Thyroid gland (tissue), 4 donors: Measurements from ENCODE around the gene ATP7B. TPM values are rescaled to one million over a fixed set of nuclear protein-coding genes. Genes with fewer than 3 reads are reported as not detected.

ENCODE experiments used
- DNase-seq, 2 donors: peaks; one replicate each; pipeline ENCODE4 v3.0.0-alpha.2; 2019
- H3K27ac ChIP-seq, 3 donors: fragments of 200-600 bp; sonication (generic); 1 replicate in 2 of 3; 2 replicates in 1 of 3; pipeline ENCODE4 v1.5.1; 2016 to 2019; ENCODE audit warnings: mild to moderate bottlenecking in 1 of 3, moderate library complexity in 1 of 3
- H3K27me3 ChIP-seq: fragments of 200-600 bp; sonication (generic); one replicate; pipeline ENCODE4 v1.5.1; 2019
- H3K36me3 ChIP-seq, 2 donors: fragments of 200-600 bp; sonication (generic); one replicate each; pipeline ENCODE4 v1.5.1; 2016 to 2019
- H3K4me1 ChIP-seq, 2 donors: fragments of 200-600 bp; sonication (generic); one replicate each; pipeline ENCODE4 v1.5.1; 2017 to 2019
- H3K4me3 ChIP-seq, 3 donors: fragments of 200-600 bp; sonication (generic); replicated peaks in 1 of 3; 1 replicate in 2 of 3; 2 replicates in 1 of 3; pipeline ENCODE4 v1.5.1; 2016; ENCODE audit warnings: mild to moderate bottlenecking in 1 of 3
- H3K9me3 ChIP-seq: fragments of 200-600 bp; sonication (generic); one replicate; pipeline ENCODE4 v1.5.1; 2017
- POLR2A ChIP-seq, 2 donors: fragments of 450-650 bp; IDR thresholded peaks; one replicate each; pipeline ENCODE4 v1.6.1; 2017; ENCODE audit warnings: antibody characterized with exemption in 2 of 2, mild to moderate bottlenecking in 2 of 2, moderate library complexity in 1 of 2
- WGBS, 2 donors: methylation state at CpG; one replicate each; pipeline ENCODE4 v1.1.5; 2017; 5-methylcytosine and 5-hydroxymethylcytosine counted together
- intact Hi-C: fragments of 100-400 bp; cut with DNase I; formaldehyde crosslinking; loops from one replicate; pipeline ENCODE4 v1.15.1; 2023
- total RNA-seq, 4 donors: library from RNA; depleted of rRNA; stranded (reverse); fragments of >200 nt; gene quantifications; one replicate each; pipeline ENCODE4 v1.2.3, GENCODE V29; 2016
- TF ChIP-seq, protein P1 (sequence below), 6 experiments: fragments of 200-600 bp in 3 of 6; fragments of 450-650 bp in 3 of 6; sonication (generic) in 3 of 6; IDR thresholded peaks; one replicate each; pipeline ENCODE4 v1.5.1; 2016 to 2019; ENCODE audit warnings: antibody characterized with exemption in 6 of 6, mild to moderate bottlenecking in 2 of 6, inconsistent platforms in 1 of 6, moderate library complexity in 1 of 6

The ATP7B gene
- total RNA-seq, 4 donors from 2014 or later: 3.8 to 10.1 (median 5.6) TPM

DNA sequence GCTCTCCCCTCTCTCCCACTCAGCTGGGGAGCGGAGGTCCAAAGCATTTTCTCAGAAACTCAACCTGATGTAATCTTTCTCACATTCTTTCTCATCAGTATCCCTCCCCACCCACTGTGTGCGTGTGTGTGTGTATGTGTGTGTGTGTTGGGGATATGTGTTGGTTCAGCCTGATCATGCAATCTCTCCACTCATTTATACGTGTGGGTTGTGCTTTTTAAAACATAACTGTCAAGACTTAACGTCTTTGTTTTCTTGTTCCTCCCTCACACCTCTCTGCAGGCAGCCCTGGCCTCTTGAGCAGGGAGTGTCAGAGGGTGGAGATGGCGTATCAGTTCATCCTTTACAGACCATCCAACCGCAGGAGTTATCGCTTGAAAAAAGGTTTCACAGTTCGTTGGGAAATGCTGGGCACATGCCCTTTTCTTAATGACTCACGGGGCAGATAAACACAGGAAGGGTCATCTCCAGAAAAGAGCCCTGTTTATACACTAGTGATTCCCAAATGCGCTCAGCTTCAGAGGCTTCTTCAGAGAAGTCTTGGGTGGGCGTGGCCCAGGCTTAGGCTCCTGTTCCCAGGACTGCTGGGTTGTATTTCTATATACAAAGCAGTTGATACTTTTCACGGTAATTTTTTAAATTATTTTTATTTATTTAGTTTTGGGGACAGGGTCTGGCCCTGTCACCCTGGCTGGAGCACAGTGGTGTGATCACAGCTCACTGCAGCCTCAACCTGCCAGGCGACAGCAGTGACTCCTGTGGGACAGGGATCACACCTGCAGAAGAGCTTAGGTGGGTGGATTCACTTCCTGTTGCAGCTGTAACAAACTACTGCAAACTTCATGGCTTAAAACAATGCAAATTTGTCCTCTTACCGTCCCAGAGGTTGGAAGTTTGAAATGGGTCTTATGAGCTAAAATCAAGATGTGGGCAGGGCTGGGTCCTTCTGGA, 89.2 kb downstream of the ATP7B start:
- Histone ChIP-seq H3K4me3 (no peak overlapping the region), H3K27me3 (no peaks in the 10 kb centered on the region), H3K36me3 (no peaks in the 10 kb centered on the region), H3K4me1 (no peaks in the 10 kb centered on the region), H3K27ac (no peak overlapping the region), H3K9me3 (no peaks in the 10 kb centered on the region)
- WGBS, 2 donors: 78 to 80% methylated on average over 14 of the region's 14 CpGs
- TF ChIP-seq, protein P1, sequence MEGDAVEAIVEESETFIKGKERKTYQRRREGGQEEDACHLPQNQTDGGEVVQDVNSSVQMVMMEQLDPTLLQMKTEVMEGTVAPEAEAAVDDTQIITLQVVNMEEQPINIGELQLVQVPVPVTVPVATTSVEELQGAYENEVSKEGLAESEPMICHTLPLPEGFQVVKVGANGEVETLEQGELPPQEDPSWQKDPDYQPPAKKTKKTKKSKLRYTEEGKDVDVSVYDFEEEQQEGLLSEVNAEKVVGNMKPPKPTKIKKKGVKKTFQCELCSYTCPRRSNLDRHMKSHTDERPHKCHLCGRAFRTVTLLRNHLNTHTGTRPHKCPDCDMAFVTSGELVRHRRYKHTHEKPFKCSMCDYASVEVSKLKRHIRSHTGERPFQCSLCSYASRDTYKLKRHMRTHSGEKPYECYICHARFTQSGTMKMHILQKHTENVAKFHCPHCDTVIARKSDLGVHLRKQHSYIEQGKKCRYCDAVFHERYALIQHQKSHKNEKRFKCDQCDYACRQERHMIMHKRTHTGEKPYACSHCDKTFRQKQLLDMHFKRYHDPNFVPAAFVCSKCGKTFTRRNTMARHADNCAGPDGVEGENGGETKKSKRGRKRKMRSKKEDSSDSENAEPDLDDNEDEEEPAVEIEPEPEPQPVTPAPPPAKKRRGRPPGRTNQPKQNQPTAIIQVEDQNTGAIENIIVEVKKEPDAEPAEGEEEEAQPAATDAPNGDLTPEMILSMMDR (IDR thresholded peaks at IDR 0.05): no peak
- TF ChIP-seq POLR2A (IDR thresholded peaks at IDR 0.05): no peak
- intact Hi-C loops: no loop called here
- DNase-seq: no peak

DNA sequence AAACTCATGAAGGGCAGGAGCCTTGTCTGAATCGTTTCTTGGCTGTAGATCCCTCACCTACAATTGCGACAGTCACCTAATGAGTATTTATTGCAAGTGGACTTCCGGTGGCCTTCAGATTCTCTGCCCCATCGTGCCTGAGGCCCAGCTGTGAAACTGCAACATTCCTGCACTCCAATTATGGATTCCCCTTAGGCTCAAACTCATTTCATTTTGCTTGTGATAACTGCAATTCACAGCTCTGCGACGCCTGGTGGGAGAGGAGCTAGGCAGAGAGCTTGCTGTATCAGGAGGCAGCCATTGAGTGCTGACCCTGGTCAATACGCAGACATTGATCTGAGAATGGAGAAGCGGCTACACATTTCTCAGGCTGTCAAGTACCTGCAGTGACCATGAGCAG, 90.5 kb downstream of the ATP7B start:
- no peak overlapping the region for H3K4me3 ChIP-seq
- DNase-seq: no peak
- H3K9me3 ChIP-seq: no peaks in the 10 kb centered on the region
- H3K4me1 ChIP-seq: no peaks in the 10 kb centered on the region
- no peaks in the 10 kb centered on the region for H3K27me3 ChIP-seq
- no peak overlapping the region for H3K27ac ChIP-seq
- H3K36me3 ChIP-seq: no peaks in the 10 kb centered on the region
- intact Hi-C loops: no loop called here
- 81 to 83% methylated on average over 8 of the region's 8 CpGs for whole genome bisulfite sequencing, 2 donors
- TF ChIP-seq POLR2A (IDR thresholded peaks at IDR 0.05): no peak
- TF ChIP-seq, protein P1 (IDR thresholded peaks at IDR 0.05): no peak

DNA sequence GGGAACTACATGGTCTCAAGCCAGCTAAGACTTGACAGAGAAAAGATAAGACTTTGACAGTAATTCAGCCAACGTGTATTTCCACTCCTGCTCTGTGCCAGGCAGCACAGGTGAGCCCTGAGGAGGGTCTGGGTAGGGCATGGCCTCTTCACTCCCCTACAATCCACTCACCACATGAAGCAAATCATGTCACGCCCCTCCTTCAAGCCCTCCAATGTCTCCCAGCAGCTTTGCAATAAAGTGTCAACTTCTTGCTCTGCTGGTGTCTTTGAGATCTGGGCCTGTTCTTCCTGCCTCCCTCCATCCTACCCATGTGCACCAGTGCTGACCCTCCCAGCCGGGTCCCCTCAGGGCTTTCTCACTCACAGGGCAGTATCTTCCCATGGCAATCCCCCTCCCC, 91.0 kb downstream of the ATP7B start:
- 59 to 70% methylated on average over 3 of the region's 3 CpGs for WGBS, 2 donors
- TF ChIP-seq, protein P1 (IDR thresholded peaks at IDR 0.05): no peak
- no peak for TF ChIP-seq POLR2A (IDR thresholded peaks at IDR 0.05)
- no peaks in the 10 kb centered on the region for H3K27me3 ChIP-seq
- H3K9me3 ChIP-seq: no peaks in the 10 kb centered on the region
- no peak overlapping the region for H3K27ac ChIP-seq
- no peaks in the 10 kb centered on the region for H3K4me1 ChIP-seq
- intact Hi-C loops: no loop called here
- no peaks in the 10 kb centered on the region for H3K36me3 ChIP-seq
- H3K4me3 ChIP-seq: no peak overlapping the region
- no peak for DNase-seq

DNA sequence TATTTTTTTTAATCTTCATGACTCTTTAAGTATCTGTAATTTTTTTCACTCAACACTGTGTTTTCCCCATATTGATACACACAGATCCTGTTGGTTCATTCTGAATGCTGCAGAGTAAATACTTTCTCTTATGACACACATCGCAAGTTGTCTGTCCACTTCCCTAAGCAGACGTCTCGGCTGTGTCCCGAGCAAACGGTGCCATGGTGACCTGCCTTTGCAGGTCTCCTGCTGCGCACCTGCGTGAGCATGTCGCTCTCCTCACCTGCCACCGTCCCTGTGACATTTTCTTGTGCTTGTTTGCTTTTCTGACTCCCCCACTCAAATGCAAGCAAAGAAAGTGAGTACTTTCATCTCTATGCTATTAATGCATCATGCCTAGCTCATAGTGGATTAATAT, 91.7 kb downstream of the ATP7B start:
- TF ChIP-seq, protein P1 (IDR thresholded peaks at IDR 0.05): no peak
- TF ChIP-seq POLR2A (IDR thresholded peaks at IDR 0.05): no peak
- no peaks in the 10 kb centered on the region for H3K4me1 ChIP-seq
- no peaks in the 10 kb centered on the region for H3K36me3 ChIP-seq
- intact Hi-C loops: no loop called here
- H3K4me3 ChIP-seq: no peak overlapping the region
- H3K27ac ChIP-seq: no peak overlapping the region
- H3K27me3 ChIP-seq: no peaks in the 10 kb centered on the region
- H3K9me3 ChIP-seq: no peaks in the 10 kb centered on the region
- 78 to 85% methylated on average over 9 of the region's 9 CpGs for WGBS, 2 donors
- DNase-seq: no peak

DNA sequence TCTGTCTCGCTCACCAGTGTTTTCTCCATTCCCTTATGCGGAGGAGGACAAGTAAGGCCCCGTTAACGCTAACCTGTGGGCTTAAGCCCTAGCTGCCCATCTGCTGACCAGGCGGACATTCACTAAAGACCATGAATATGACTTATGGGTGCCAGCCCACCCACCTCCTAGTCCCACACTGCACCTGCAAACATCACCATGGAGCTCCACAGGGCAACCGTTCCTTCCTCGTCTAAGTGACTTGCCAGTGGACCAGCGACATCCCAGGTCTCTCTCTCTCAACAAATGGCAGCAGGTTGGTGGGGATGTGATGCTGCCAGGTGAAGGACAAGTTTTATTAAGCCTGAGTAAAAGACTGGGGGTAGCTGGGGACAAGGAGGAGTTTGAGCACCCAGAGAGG, 94.3 kb downstream of the ATP7B start:
- H3K9me3 ChIP-seq: no peaks in the 10 kb centered on the region
- intact Hi-C loops: no loop called here
- 96 to 99% methylated on average over 8 of the region's 8 CpGs for WGBS, 2 donors
- DNase-seq: no peak
- no peaks in the 10 kb centered on the region for H3K36me3 ChIP-seq
- H3K4me3 ChIP-seq: no peak overlapping the region
- no peak overlapping the region for H3K27ac ChIP-seq
- H3K27me3 ChIP-seq: no peaks in the 10 kb centered on the region
- TF ChIP-seq, protein P1 (IDR thresholded peaks at IDR 0.05): no peak
- no peak for TF ChIP-seq POLR2A (IDR thresholded peaks at IDR 0.05)
- H3K4me1 ChIP-seq: no peaks in the 10 kb centered on the region
